GM23338 (cell line): ENCODE data around the gene IGSF21. TPM values are rescaled to one million over a fixed set of nuclear protein-coding genes. Genes with fewer than 3 reads are reported as not detected.

Experiments used
- ATAC-seq: fragments of 200-7000 bp; cut with Tn5 transposase; 3 replicates; pipeline ENCODE4 v1.9.1; 2020
- DNase-seq: peaks from one replicate; pipeline ENCODE4 v3.0.0-alpha.2; 2015; ENCODE audit warnings: low spot score
- H2AFZ ChIP-seq: fragments of 200-600 bp; sonication (generic); 2 replicates; pipeline ENCODE4 v1.8.0; 2016; ENCODE audit warnings: antibody characterized with exemption, mild to moderate bottlenecking, moderate library complexity
- H3F3A ChIP-seq: fragments of 200-600 bp; sonication (generic); replicated peaks from 2 replicates; pipeline ENCODE4 v1.8.0; 2017; ENCODE audit warnings: antibody characterized with exemption, mixed run types, low read depth
- H3K27ac ChIP-seq: fragments of 200-600 bp; sonication (generic); 2 replicates; pipeline ENCODE4 v1.6.1; 2016; ENCODE audit warnings: low read depth
- H3K27me3 ChIP-seq: fragments of 200-600 bp; sonication (generic); 2 replicates; pipeline ENCODE4 v1.8.0; 2016; ENCODE audit warnings: mild to moderate bottlenecking, mixed run types, moderate library complexity; ENCODE audit not compliant: insufficient read depth
- H3K36me3 ChIP-seq: fragments of 200-600 bp; sonication (generic); 2 replicates; pipeline ENCODE4 v1.8.0; 2016; ENCODE audit warnings: mild to moderate bottlenecking; ENCODE audit not compliant: insufficient read depth
- H3K4me1 ChIP-seq: fragments of 200-600 bp; sonication (generic); 2 replicates; pipeline ENCODE4 v1.8.0; 2016; ENCODE audit warnings: mild to moderate bottlenecking, moderate library complexity; ENCODE audit not compliant: insufficient read depth
- H3K4me2 ChIP-seq: fragments of 200-600 bp; sonication (generic); 2 replicates; pipeline ENCODE4 v1.7.1; 2017; ENCODE audit warnings: mixed run types
- H3K4me3 ChIP-seq: fragments of 200-600 bp; sonication (generic); 2 replicates; pipeline ENCODE4 v1.6.1; 2016; ENCODE audit warnings: mixed run types
- H3K79me2 ChIP-seq: fragments of 200-600 bp; sonication (generic); replicated peaks from 2 replicates; pipeline ENCODE4 v1.8.0; 2017; ENCODE audit warnings: mild to moderate bottlenecking; ENCODE audit not compliant: insufficient read depth
- H3K9me2 ChIP-seq: fragments of 200-600 bp; sonication (generic); 2 replicates; pipeline ENCODE4 v1.8.0; 2017; ENCODE audit not compliant: insufficient read depth
- H4K20me1 ChIP-seq: fragments of 200-600 bp; sonication (generic); replicated peaks from 2 replicates; pipeline ENCODE4 v1.8.0; 2017; ENCODE audit warnings: mild to moderate bottlenecking; ENCODE audit not compliant: insufficient read depth
- H3K27ac Mint-ChIP-seq: 2 replicates; pipeline ENCODE4 v1.8.0; 2020; ENCODE audit warnings: inconsistent platforms, mild to moderate bottlenecking, moderate library complexity, mixed read lengths
- H3K27me3 Mint-ChIP-seq: 3 replicates; pipeline ENCODE4 v1.8.0; 2022; ENCODE audit warnings: low read depth, mild to moderate bottlenecking, moderate library complexity, mixed read lengths, inconsistent platforms; ENCODE audit not compliant: insufficient read depth, poor library complexity
- H3K36me3 Mint-ChIP-seq: 3 replicates; pipeline ENCODE4 v1.8.0; 2021; ENCODE audit warnings: low read depth, mild to moderate bottlenecking, inconsistent platforms, moderate library complexity, mixed read lengths
- H3K4me1 Mint-ChIP-seq: 3 replicates; pipeline ENCODE4 v1.8.0; 2020; ENCODE audit warnings: mild to moderate bottlenecking, inconsistent platforms, mixed read lengths
- H3K4me3 Mint-ChIP-seq: 3 replicates; pipeline ENCODE4 v1.8.0; 2021; ENCODE audit warnings: moderate library complexity, mild to moderate bottlenecking, inconsistent platforms, mixed read lengths
- H3K9me3 Mint-ChIP-seq: 3 replicates; pipeline ENCODE4 v1.8.0; 2020; ENCODE audit warnings: moderate library complexity, mild to moderate bottlenecking, inconsistent platforms, mixed read lengths
- CREB1 ChIP-seq: fragments of 250-450 bp; sonication (Bioruptor Pico); IDR thresholded peaks from 2 replicates; pipeline ENCODE4 v1.5.0; 2020; ENCODE audit warnings: low read depth, mild to moderate bottlenecking, moderate library complexity
- CTCF ChIP-seq, 2 experiments: fragments of 200-600 bp in 1 of 2; sonication (generic) in 1 of 2; conservative IDR thresholded peaks; 2 replicates each; pipeline versions ENCODE4 v1.5.1 to v1.6.1; 2016 to 2017; ENCODE audit warnings: antibody characterized with exemption in 2 of 2, low read depth in 2 of 2, mild to moderate bottlenecking in 2 of 2, moderate library complexity in 1 of 2
- ETS1 ChIP-seq: IDR thresholded peaks from 2 replicates; pipeline ENCODE4 v1.6.1; 2016; ENCODE audit warnings: antibody characterized with exemption
- EZH2phosphoT487 ChIP-seq: fragments of 200-600 bp; sonication (generic); IDR thresholded peaks from one replicate; pipeline ENCODE4 v1.8.1; 2018; ENCODE audit warnings: antibody characterized with exemption; ENCODE audit not compliant: unreplicated experiment
- NANOG ChIP-seq: IDR thresholded peaks from 2 replicates; pipeline ENCODE4 v1.6.1; 2016; ENCODE audit warnings: antibody characterized with exemption, borderline replicate concordance
- POLR2AphosphoS5 ChIP-seq: IDR thresholded peaks from 2 replicates; pipeline ENCODE4 v1.6.1; 2016; ENCODE audit warnings: antibody characterized with exemption, low read depth
- REST ChIP-seq: IDR thresholded peaks from one replicate; pipeline ENCODE4 v1.6.1; 2018; ENCODE audit warnings: antibody characterized with exemption; ENCODE audit not compliant: unreplicated experiment
- ZNF114 ChIP-seq: fragments of 250-450 bp; sonication (Bioruptor Pico); IDR thresholded peaks from 2 replicates; pipeline ENCODE4 v1.5.0; 2020; ENCODE audit warnings: mild to moderate bottlenecking, moderate library complexity
- ZNF331 ChIP-seq: fragments of 250-450 bp; sonication (Bioruptor Pico); IDR thresholded peaks from 2 replicates; pipeline ENCODE4 v1.5.0; 2020; ENCODE audit warnings: low read depth, mild to moderate bottlenecking, moderate library complexity
- polyA plus RNA-seq: library from polyadenylated mRNA; unstranded; fragments of >200 nt; fragmentation: Nextera tagmentation; extraction: Ambion mirVana; gene quantifications from 2 replicates; pipeline ENCODE4 v1.2.1, GENCODE V29; 2016
- total RNA-seq: library from RNA; depleted of rRNA; stranded (reverse); fragments of >200 nt; shearing (Covaris generic); gene quantifications from 2 replicates; pipeline ENCODE4 v1.2.3, GENCODE V29; 2014

IGSF21 gene
- total and polyA plus RNA-seq, 2 experiments from 2014 or later = 15.6 to 15.7 TPM

GRCh38 chr1:18064534-18064933, 43.1 kb upstream of the IGSF21 start (continued):
- TF ChIP-seq CTCF (conservative IDR thresholded peaks at IDR 0.05; ENCODE audit: low read depth in 2 of 2) = no peak
- TF ChIP-seq POLR2AphosphoS5 = no peak
- TF ChIP-seq ZNF114 (CRISPR knock-in tag) = no peak

GRCh38 chr1:18066576-18066975, 41.0 kb upstream of the IGSF21 start:
- H3K27me3 Mint-ChIP-seq = peaks cover 3% of the 10 kb centered on the region
- H3K9me3 Mint-ChIP-seq = no peaks in the 10 kb centered on the region; the same call in 1 of the 3 replicates
- no peak overlapping the region for H3K4me3 Mint-ChIP-seq
- no peak overlapping the region for H3K27ac Mint-ChIP-seq
- Histone ChIP-seq H4K20me1 (peaks cover 3% of the 10 kb centered on the region), H2AFZ (no peak overlapping the region), H3K79me2 (no peaks in the 10 kb centered on the region), H3K4me1 (no peaks in the 10 kb centered on the region), H3K36me3 (no peaks in the 10 kb centered on the region), H3K4me3 (no peak overlapping the region), H3K9me2 (0 out of 2 replicates have a peak, but pooled peaks cover 9% of the 10 kb centered on the region), H3F3A (no peaks in the 10 kb centered on the region), H3K4me2 (no peak overlapping the region), H3K27ac (no peak overlapping the region), H3K27me3 (0 out of 2 replicates have a peak, but pooled peaks cover 3% of the 10 kb centered on the region)
- H3K36me3 Mint-ChIP-seq = no peaks in the 10 kb centered on the region
- TF ChIP-seq EZH2phosphoT487 (no peak), ZNF331 (CRISPR knock-in tag) (no peak), REST (no peak), NANOG (no peak), ETS1 (no peak), CREB1 (CRISPR knock-in tag) (no peak)
- DNase-seq (no peak), ATAC-seq (no peak)
- no peaks in the 10 kb centered on the region for H3K4me1 Mint-ChIP-seq
